Lung (tissue), 12 donors: Measurements from ENCODE around the gene LRRK2. TPM values are rescaled to one million over a fixed set of nuclear protein-coding genes. Genes with fewer than 3 reads are reported as not detected.

Experiments
- ATAC-seq: fragments of 200-7000 bp; cut with Tn5 transposase; one replicate; pipeline ENCODE4 v1.9.1; 2020; ENCODE audit warnings: moderate number of reproducible peaks; ENCODE audit not compliant: insufficient read depth, low FRiP score
- DNase-seq, 3 donors: peaks; one replicate each; pipeline ENCODE4 v3.0.0-alpha.2; 2013 to 2017
- H3K27ac ChIP-seq, 2 donors: one replicate each; pipeline ENCODE4 v1.5.1; 2013; ENCODE audit warnings: mild to moderate bottlenecking in 2 of 2, moderate library complexity in 2 of 2, control low read depth in 1 of 2, inconsistent platforms in 1 of 2, low read depth in 1 of 2, low read length in 1 of 2
- H3K27me3 ChIP-seq, 3 donors: one replicate each; pipeline ENCODE4 v1.5.1; 2013; ENCODE audit warnings: low read length in 2 of 3; ENCODE audit not compliant: control insufficient read depth in 3 of 3, insufficient read depth in 3 of 3
- H3K36me3 ChIP-seq, 4 donors: one replicate each; pipeline ENCODE4 v1.5.1; 2013; ENCODE audit warnings: low read length in 4 of 4, mild to moderate bottlenecking in 1 of 4, moderate library complexity in 1 of 4; ENCODE audit not compliant: control insufficient read depth in 4 of 4, insufficient read depth in 4 of 4
- H3K4me1 ChIP-seq, 5 donors: one replicate each; pipeline ENCODE4 v1.5.1; 2013; ENCODE audit warnings: low read length in 5 of 5, mild to moderate bottlenecking in 2 of 5, moderate library complexity in 1 of 5; ENCODE audit not compliant: control insufficient read depth in 5 of 5, insufficient read depth in 5 of 5
- H3K4me3 ChIP-seq: one replicate; pipeline ENCODE4 v1.5.1; 2013; ENCODE audit warnings: mild to moderate bottlenecking, control low read depth, moderate library complexity
- H3K9ac ChIP-seq, 2 donors: one replicate each; pipeline ENCODE4 v1.5.1; 2013; ENCODE audit warnings: low read length in 2 of 2, control low read depth in 1 of 2; ENCODE audit not compliant: insufficient read depth in 1 of 2
- H3K9me3 ChIP-seq, 4 donors: one replicate each; pipeline ENCODE4 v1.5.1; 2013; ENCODE audit warnings: low read length in 3 of 4, mild to moderate bottlenecking in 1 of 4, moderate library complexity in 1 of 4; ENCODE audit not compliant: control insufficient read depth in 4 of 4, insufficient read depth in 3 of 4
- WGBS, 2 donors: extraction: QIAGEN DNeasy Blood & Tissue Kit; methylation state at CpG; one replicate each; pipeline ENCODE4 v1.1.7; 2013; 5-methylcytosine and 5-hydroxymethylcytosine counted together
- polyA plus RNA-seq, 2 donors: library from polyadenylated mRNA; stranded (reverse); fragments of 200-250 nt; gene quantifications; one replicate each; pipeline ENCODE4 v1.2.1, GENCODE V29; 2013
- total RNA-seq, 2 donors: library from RNA; depleted of rRNA in 1 of 2; stranded (reverse); fragments of >200 nt in 1 of 2; gene quantifications; one replicate each; pipeline ENCODE4 v1.2.1, GENCODE V29; 2014 to 2021
- TF ChIP-seq, protein P1 (sequence below): IDR thresholded peaks from 2 replicates; pipeline ENCODE4 v1.5.1; 2012; ENCODE audit warnings: mild to moderate bottlenecking; ENCODE audit errors: control extremely low read depth, extremely low read depth
- donor health status: control.
- donor health status: control.
- donor health status: Bipolar disorder and iron deficiency.
- donor health status: healthy.
- donor health status: DM: yes; HTN: yes; CAD: no.

Gene LRRK2
- total and polyA plus RNA-seq, 4 donors: 74.3 to 276 (median 193) TPM

DNA sequence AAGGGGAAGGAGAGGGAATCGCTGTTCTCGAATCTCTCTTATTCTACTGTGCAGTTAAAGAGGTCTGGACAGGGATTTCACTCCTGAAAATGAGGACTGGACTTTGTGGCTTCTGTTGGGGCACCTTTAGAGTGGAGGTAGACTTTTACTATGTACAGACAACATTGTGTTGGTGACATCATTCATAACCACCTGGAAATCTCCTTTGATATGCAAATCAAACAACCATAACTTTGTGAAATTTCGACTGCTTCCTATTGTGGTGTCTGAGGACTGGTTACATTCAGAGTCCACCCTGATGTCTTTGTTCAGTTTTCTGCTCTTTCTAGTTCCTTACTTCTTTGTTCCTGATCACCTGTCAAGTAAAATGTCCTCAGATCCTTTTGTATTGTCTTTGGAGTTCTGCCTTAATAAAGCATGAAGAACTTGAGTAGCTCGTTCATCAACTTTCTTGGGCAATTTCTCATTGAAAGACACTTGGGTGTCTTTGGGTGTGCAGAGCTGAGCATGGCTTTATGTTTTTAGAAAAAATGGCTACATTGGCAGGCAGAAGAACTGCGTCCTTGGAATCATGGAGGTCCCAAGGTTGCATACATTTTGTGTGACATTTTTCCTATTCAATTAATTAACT, 29.8 kb downstream of the LRRK2 start:
- Histone ChIP-seq H3K27ac (no peak overlapping the region), H3K36me3 (peaks cover 0 to 4% (median 0%) of the 10 kb centered on the region in 4 donors), H3K4me1 (peaks cover 0 to 10% (median 0%) of the 10 kb centered on the region in 5 donors), H3K4me3 (no peak overlapping the region), H3K9me3 (no peaks in the 10 kb centered on the region), H3K9ac (no peak overlapping the region), H3K27me3 (peaks cover 0 to 4% (median 0%) of the 10 kb centered on the region in 3 donors)
- WGBS, 2 donors: 77 to 92% methylated on average over 5 of the region's 5 CpGs
- no peak for ATAC-seq
- DNase-seq: no peak
- TF ChIP-seq, protein P1, sequence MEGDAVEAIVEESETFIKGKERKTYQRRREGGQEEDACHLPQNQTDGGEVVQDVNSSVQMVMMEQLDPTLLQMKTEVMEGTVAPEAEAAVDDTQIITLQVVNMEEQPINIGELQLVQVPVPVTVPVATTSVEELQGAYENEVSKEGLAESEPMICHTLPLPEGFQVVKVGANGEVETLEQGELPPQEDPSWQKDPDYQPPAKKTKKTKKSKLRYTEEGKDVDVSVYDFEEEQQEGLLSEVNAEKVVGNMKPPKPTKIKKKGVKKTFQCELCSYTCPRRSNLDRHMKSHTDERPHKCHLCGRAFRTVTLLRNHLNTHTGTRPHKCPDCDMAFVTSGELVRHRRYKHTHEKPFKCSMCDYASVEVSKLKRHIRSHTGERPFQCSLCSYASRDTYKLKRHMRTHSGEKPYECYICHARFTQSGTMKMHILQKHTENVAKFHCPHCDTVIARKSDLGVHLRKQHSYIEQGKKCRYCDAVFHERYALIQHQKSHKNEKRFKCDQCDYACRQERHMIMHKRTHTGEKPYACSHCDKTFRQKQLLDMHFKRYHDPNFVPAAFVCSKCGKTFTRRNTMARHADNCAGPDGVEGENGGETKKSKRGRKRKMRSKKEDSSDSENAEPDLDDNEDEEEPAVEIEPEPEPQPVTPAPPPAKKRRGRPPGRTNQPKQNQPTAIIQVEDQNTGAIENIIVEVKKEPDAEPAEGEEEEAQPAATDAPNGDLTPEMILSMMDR: no peak

DNA sequence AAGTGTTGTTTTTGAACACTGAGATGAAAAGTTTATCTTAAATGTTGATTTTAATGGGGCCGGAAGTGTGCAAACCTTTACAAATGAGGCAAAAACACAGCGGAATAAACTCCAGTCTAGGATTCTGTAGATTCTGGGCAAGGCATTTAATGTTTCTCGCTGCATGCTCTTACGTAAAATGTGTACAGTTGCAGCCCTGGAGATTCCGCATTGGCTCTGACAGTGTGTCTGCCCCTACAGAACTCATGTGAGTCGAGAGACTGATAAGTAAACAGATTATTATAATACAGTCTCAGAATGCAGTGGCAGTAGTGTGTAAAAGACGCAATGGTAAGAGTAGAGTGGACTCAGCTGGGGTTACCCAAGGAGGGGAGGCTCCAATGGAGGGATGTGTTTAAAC, 33.6 kb downstream of the LRRK2 start:
- Histone ChIP-seq H3K4me3 (no peak overlapping the region), H3K27me3 (peaks cover 0 to 4% (median 0%) of the 10 kb centered on the region in 3 donors), H3K9me3 (no peaks in the 10 kb centered on the region), H3K9ac (no peak overlapping the region), H3K36me3 (peaks cover 0 to 4% (median 0%) of the 10 kb centered on the region in 4 donors), H3K27ac (no peak overlapping the region), H3K4me1 (peaks cover 0 to 10% (median 0%) of the 10 kb centered on the region in 5 donors)
- WGBS, 2 donors: 81 to 85% methylated on average over 7 of the region's 7 CpGs
- TF ChIP-seq, protein P1: no peak
- DNase-seq (peak; percentile 52 to 78 (median 77)), ATAC-seq (no peak)

DNA sequence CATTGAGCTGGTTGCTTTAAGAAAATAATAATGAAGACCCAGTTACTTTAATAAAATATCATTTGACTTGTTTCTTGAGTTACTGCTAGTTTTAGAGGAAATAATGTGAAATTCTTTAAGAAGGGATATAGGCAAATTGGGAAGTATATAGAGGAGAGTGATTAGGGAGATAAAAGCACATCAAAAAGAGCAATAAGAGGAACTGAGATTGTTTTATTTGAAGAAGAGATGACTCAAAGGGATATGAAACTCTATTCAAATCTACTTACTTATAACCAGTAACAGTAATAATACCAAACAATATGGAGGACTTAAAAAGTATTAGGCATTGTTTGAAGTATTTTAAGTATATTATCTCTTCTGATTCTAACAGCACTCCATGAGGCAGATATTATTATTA, 37.1 kb downstream of the LRRK2 start:
- Histone ChIP-seq H3K4me3 (no peak overlapping the region), H3K9me3 (peaks cover 0 to 9% (median 0%) of the 10 kb centered on the region in 4 donors), H3K9ac (no peak overlapping the region), H3K27ac (no peak overlapping the region), H3K27me3 (peaks cover 0 to 4% (median 0%) of the 10 kb centered on the region in 3 donors), H3K4me1 (peaks cover 0 to 12% (median 0%) of the 10 kb centered on the region in 5 donors), H3K36me3 (peaks cover 0 to 4% (median 0%) of the 10 kb centered on the region in 4 donors)
- DNase-seq (no peak), ATAC-seq (no peak)
- TF ChIP-seq, protein P1: no peak
